M059J (cell line): Measurements from ENCODE around the gene RPS6KA5. TPM values are rescaled to one million over a fixed set of nuclear protein-coding genes. Genes with fewer than 3 reads are reported as not detected.
A peak's percentile ranks its signal among the peaks of the same experiment; 100 is the strongest.
"Not testable (repeated sequence)": the region's sequence is repeated elsewhere in the genome, so short reads cannot be mapped to it uniquely, and the experiment has no call there.

Experiments
- DNase-seq: peaks from one replicate; pipeline ENCODE4 v3.0.0-alpha.2; 2012; ENCODE audit warnings: low read depth
- total RNA-seq: library from RNA; depleted of rRNA; stranded (reverse); fragments of >200 nt; shearing (Covaris generic); gene quantifications from 2 replicates; pipeline ENCODE4 v1.2.3, GENCODE V29; 2014; rRNA removed

RPS6KA5 gene
- total RNA-seq, result 5.8 and 9.6 TPM in 2 replicates

GRCh38 chr14:91060351-91061055, at the start of gene RPS6KA5:
Gene RPS6KA5, minus strand, starts transcription at chr14:91060641. Its CDS starts 207 bp downstream, at chr14:91060434.
- peak; percentile 99 for DNase-seq

- DNase-seq, result peak; percentile 80
These were observed 48.6 kb upstream of the RPS6KA5 start for GRCh38 chr14:91108941-91109611.

- no peak for DNase-seq
These were observed 42.7 kb upstream of the RPS6KA5 start for GRCh38 chr14:91103116-91103515.

GRCh38 chr14:91100102-91100501, 39.7 kb upstream of the RPS6KA5 start:
- DNase-seq, result no peak

- peak; percentile 46 for DNase-seq
These were observed 38.1 kb upstream of the RPS6KA5 start for GRCh38 chr14:91098591-91098990.

GRCh38 chr14:91097657-91098056, 37.2 kb upstream of the RPS6KA5 start:
- not testable (repeated sequence) for DNase-seq

- DNase-seq, result no peak
These were observed 34.7 kb upstream of the RPS6KA5 start for GRCh38 chr14:91095178-91095577.

GRCh38 chr14:91094772-91095171, 34.3 kb upstream of the RPS6KA5 start:
- no peak for DNase-seq

GRCh38 chr14:91093743-91094472, 33.5 kb upstream of the RPS6KA5 start:
- not testable (repeated sequence) for DNase-seq

- DNase-seq, result no peak
These were observed 31.6 kb upstream of the RPS6KA5 start for GRCh38 chr14:91092073-91092472.

GRCh38 chr14:91090743-91091142, 30.3 kb upstream of the RPS6KA5 start:
- DNase-seq, result no peak

GRCh38 chr14:91089958-91090535, 29.6 kb upstream of the RPS6KA5 start:
- no peak for DNase-seq

GRCh38 chr14:91088585-91089235, 28.3 kb upstream of the RPS6KA5 start:
- DNase-seq, result no peak

GRCh38 chr14:91087470-91087869, 27.0 kb upstream of the RPS6KA5 start:
- not testable (repeated sequence) for DNase-seq

GRCh38 chr14:91084516-91084915, 24.1 kb upstream of the RPS6KA5 start:
- no peak for DNase-seq

- no peak for DNase-seq
These were observed 21.8 kb upstream of the RPS6KA5 start for GRCh38 chr14:91082282-91082681.

- no peak for DNase-seq
These were observed 19.6 kb upstream of the RPS6KA5 start for GRCh38 chr14:91080071-91080470.

GRCh38 chr14:91078095-91078737, 17.8 kb upstream of the RPS6KA5 start:
- no peak for DNase-seq

- DNase-seq, result no peak
These were observed 15.1 kb upstream of the RPS6KA5 start for GRCh38 chr14:91075553-91075952.

- DNase-seq, result no peak
These were observed 10.1 kb upstream of the RPS6KA5 start for GRCh38 chr14:91070572-91070971.

GRCh38 chr14:91068642-91069041, 8.2 kb upstream of the RPS6KA5 start:
- peak; percentile 28 for DNase-seq
